H9 (cell line): Measurements from ENCODE around the gene OAS2. TPM values are rescaled to one million over a fixed set of nuclear protein-coding genes. Genes with fewer than 3 reads are reported as not detected.

Source experiments
- DNase-seq: peaks from one replicate; pipeline ENCODE4 v3.0.0-alpha.2; 2017
- H2AFZ ChIP-seq: one replicate; pipeline ENCODE4 v1.6.1; 2013; ENCODE audit warnings: mild to moderate bottlenecking, low read length, control low read depth, moderate library complexity
- H2AK5ac ChIP-seq: 2 replicates; pipeline ENCODE4 v1.6.1; 2013; ENCODE audit warnings: low read length, control low read depth, mixed read lengths; ENCODE audit not compliant: insufficient read length
- H2BK120ac ChIP-seq: one replicate; pipeline ENCODE4 v1.6.1; 2013; ENCODE audit warnings: low read depth, mild to moderate bottlenecking, low read length, control low read depth, inconsistent platforms; ENCODE audit not compliant: poor library complexity, severe bottlenecking
- H2BK12ac ChIP-seq: 2 replicates; pipeline ENCODE4 v1.6.1; 2013; ENCODE audit warnings: low read length, control low read depth, mixed read lengths, low read depth; ENCODE audit not compliant: insufficient read length
- H2BK15ac ChIP-seq: 2 replicates; pipeline ENCODE4 v1.6.1; 2013; ENCODE audit warnings: low read depth, low read length, control low read depth
- H2BK20ac ChIP-seq: one replicate; pipeline ENCODE4 v1.6.1; 2013; ENCODE audit warnings: low read depth, mild to moderate bottlenecking, low read length, control low read depth, inconsistent platforms; ENCODE audit not compliant: poor library complexity, severe bottlenecking
- H2BK5ac ChIP-seq: 2 replicates; pipeline ENCODE4 v1.6.1; 2013; ENCODE audit warnings: low read length, control low read depth, mixed read lengths; ENCODE audit not compliant: insufficient read length
- H3K14ac ChIP-seq: 2 replicates; pipeline ENCODE4 v1.6.1; 2013; ENCODE audit warnings: low read length, control low read depth; ENCODE audit not compliant: insufficient read depth
- H3K18ac ChIP-seq: 2 replicates; pipeline ENCODE4 v1.6.1; 2013; ENCODE audit warnings: low read depth, mild to moderate bottlenecking, mixed read lengths, low read length, control low read depth; ENCODE audit not compliant: insufficient read length
- H3K23ac ChIP-seq: 2 replicates; pipeline ENCODE4 v1.6.1; 2013; ENCODE audit warnings: low read length, control low read depth, mixed read lengths, low read depth; ENCODE audit not compliant: insufficient read length
- H3K23me2 ChIP-seq: 2 replicates; pipeline ENCODE4 v1.6.1; 2013; ENCODE audit warnings: low read depth, mild to moderate bottlenecking, mixed read lengths, low read length, control low read depth; ENCODE audit not compliant: insufficient read length, poor library complexity, severe bottlenecking
- H3K27ac ChIP-seq: 2 replicates; pipeline ENCODE4 v1.5.1; 2013; ENCODE audit warnings: low read length, control low read depth, mixed read lengths, low read depth; ENCODE audit not compliant: insufficient read length
- H3K27me3 ChIP-seq: 2 replicates; pipeline ENCODE4 v1.6.1; 2013; ENCODE audit warnings: low read length, control low read depth, inconsistent platforms; ENCODE audit not compliant: insufficient read depth
- H3K4ac ChIP-seq: 2 replicates; pipeline ENCODE4 v1.6.1; 2013; ENCODE audit warnings: low read depth, mild to moderate bottlenecking, control low read depth, inconsistent platforms, low read length, moderate library complexity
- H3K4me1 ChIP-seq: 2 replicates; pipeline ENCODE4 v1.6.1; 2013; ENCODE audit warnings: low read length, control low read depth, inconsistent platforms; ENCODE audit not compliant: insufficient read depth
- H3K4me2 ChIP-seq: 2 replicates; pipeline ENCODE4 v1.6.1; 2013; ENCODE audit warnings: low read length, control low read depth, mixed read lengths; ENCODE audit not compliant: insufficient read length, insufficient read depth
- H3K56ac ChIP-seq: 2 replicates; pipeline ENCODE4 v1.6.1; 2013; ENCODE audit warnings: low read depth, mild to moderate bottlenecking, mixed read lengths, low read length, control low read depth; ENCODE audit not compliant: insufficient read length
- H3K79me1 ChIP-seq: 2 replicates; pipeline ENCODE4 v1.6.1; 2013; ENCODE audit warnings: low read depth, mild to moderate bottlenecking, moderate library complexity, low read length, control low read depth, inconsistent platforms; ENCODE audit not compliant: insufficient read depth, poor library complexity, severe bottlenecking
- H3K79me2 ChIP-seq: 2 replicates; pipeline ENCODE4 v1.6.1; 2013; ENCODE audit warnings: low read length, control low read depth, inconsistent platforms; ENCODE audit not compliant: insufficient read depth
- H3K9ac ChIP-seq: 2 replicates; pipeline ENCODE4 v1.6.1; 2013; ENCODE audit warnings: low read length, control low read depth, mixed read lengths; ENCODE audit not compliant: insufficient read length; ENCODE audit errors: extremely low read depth
- H3K9me3 ChIP-seq: one replicate; pipeline ENCODE4 v1.6.1; 2013; ENCODE audit warnings: low read depth, low read length, inconsistent platforms; ENCODE audit not compliant: control insufficient read depth
- H3T11ph ChIP-seq: one replicate; pipeline ENCODE4 v1.6.1; 2013; ENCODE audit warnings: mild to moderate bottlenecking, low read length, control low read depth, inconsistent platforms
- H4K20me1 ChIP-seq: one replicate; pipeline ENCODE4 v1.6.1; 2013; ENCODE audit not compliant: control insufficient read depth, insufficient read length, insufficient read depth
- H4K5ac ChIP-seq: 2 replicates; pipeline ENCODE4 v1.6.1; 2013; ENCODE audit warnings: low read depth, mild to moderate bottlenecking, mixed read lengths, low read length, control low read depth; ENCODE audit not compliant: insufficient read length
- H4K8ac ChIP-seq: replicated peaks from 2 replicates; pipeline ENCODE4 v1.6.1; 2013; ENCODE audit warnings: low read length, control low read depth, mixed read lengths, low read depth; ENCODE audit not compliant: insufficient read length
- H4K91ac ChIP-seq: 2 replicates; pipeline ENCODE4 v1.6.1; 2013; ENCODE audit warnings: low read depth, mild to moderate bottlenecking, moderate library complexity, mixed read lengths, low read length, control low read depth; ENCODE audit not compliant: insufficient read length
- H3K27ac Mint-ChIP-seq, 3 experiments: 2 replicates in 2 of 3; 3 replicates in 1 of 3; pipeline ENCODE4 v1.8.0; 2020 to 2021; ENCODE audit warnings: mixed read lengths in 3 of 3, mild to moderate bottlenecking in 1 of 3, moderate library complexity in 1 of 3
- H3K27me3 Mint-ChIP-seq: 2 replicates; pipeline ENCODE4 v1.8.0; 2021; ENCODE audit warnings: low read depth, mild to moderate bottlenecking, moderate library complexity, mixed read lengths
- H3K36me3 Mint-ChIP-seq, 3 experiments: 2 replicates in 2 of 3; 3 replicates in 1 of 3; pipeline ENCODE4 v1.8.0; 2020 to 2021; ENCODE audit warnings: low read depth in 3 of 3, mixed read lengths in 3 of 3; ENCODE audit not compliant: insufficient read depth in 1 of 3
- H3K4me1 Mint-ChIP-seq, 2 experiments: 2 replicates each; pipeline ENCODE4 v1.8.0; 2020; ENCODE audit warnings: mixed read lengths in 2 of 2
- H3K4me3 Mint-ChIP-seq, 2 experiments: 2 replicates in 1 of 2; 3 replicates in 1 of 2; pipeline ENCODE4 v1.8.0; 2020 to 2021; ENCODE audit warnings: mild to moderate bottlenecking in 2 of 2, mixed read lengths in 2 of 2, moderate library complexity in 1 of 2
- H3K9me3 Mint-ChIP-seq, 2 experiments: 2 replicates in 1 of 2; 3 replicates in 1 of 2; pipeline ENCODE4 v1.8.0; 2020; ENCODE audit warnings: mild to moderate bottlenecking in 2 of 2, mixed read lengths in 2 of 2, moderate library complexity in 1 of 2
- WGBS: extraction: QIAGEN DNeasy Blood & Tissue Kit; methylation state at CpG from one replicate; pipeline ENCODE4 v1.1.7; 2013; ENCODE audit warnings: missing lambda C conversion rate, low lambda C conversion rate, mixed read lengths; ENCODE audit not compliant: insufficient read length; ENCODE audit errors: extremely low coverage; 5-methylcytosine and 5-hydroxymethylcytosine counted together
- total RNA-seq: library from RNA; stranded (reverse); gene quantifications from 2 replicates; pipeline ENCODE4 v1.2.1, GENCODE V29; 2021
- TF ChIP-seq, protein P1 (sequence below): fragments of 200-600 bp; sonication (generic); conservative IDR thresholded peaks from 3 replicates; pipeline ENCODE4 v1.8.0; 2021; ENCODE audit warnings: antibody characterized with exemption, mild to moderate bottlenecking

Gene OAS2
- total RNA-seq, 1 experiment from 2014 or later, result not detected

DNA sequence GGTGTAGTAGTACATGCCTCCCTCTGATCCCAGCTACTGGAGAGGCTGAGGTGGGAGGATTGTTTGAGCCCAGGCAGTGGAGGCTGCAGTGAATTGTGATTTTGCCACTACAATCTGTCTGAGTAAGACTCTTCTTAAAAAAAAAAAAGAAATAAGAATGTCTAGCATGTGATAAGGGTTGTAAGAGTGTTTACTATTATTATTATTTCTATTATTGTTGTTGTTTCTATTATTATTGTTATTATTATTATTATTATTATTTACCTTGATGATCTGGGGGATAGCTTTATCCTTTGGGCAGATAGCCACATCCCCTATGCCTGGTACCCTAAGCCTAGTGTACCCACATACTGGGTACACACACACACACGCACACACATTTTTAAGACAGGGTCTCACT lies 35.7 kb upstream of the OAS2 start:
- no CpG with 5 or more reads among the region's 1 CpG for WGBS
- H2BK15ac ChIP-seq, result no peak overlapping the region
- Mint-ChIP-seq H3K36me3 (no peaks in the 10 kb centered on the region), H3K4me1 (peaks cover 6 to 21% of the 10 kb centered on the region in 2 experiments), H3K9me3 (no peaks in the 10 kb centered on the region), H3K27ac (no peak overlapping the region), H3K4me3 (no peak overlapping the region), H3K27me3 (peaks cover 25% of the 10 kb centered on the region)
- no peak for DNase-seq
- no peak overlapping the region for H4K91ac ChIP-seq
- H2BK20ac ChIP-seq, result no peak overlapping the region
- peaks cover 8% of the 10 kb centered on the region for H3K23me2 ChIP-seq
- no peak overlapping the region for H3K9ac ChIP-seq
- H2BK120ac ChIP-seq, result no peak overlapping the region
- no peak overlapping the region for H3K56ac ChIP-seq
- H3K18ac ChIP-seq, result no peak overlapping the region
- H3K79me2 ChIP-seq, result no peaks in the 10 kb centered on the region
- H3K4me2 ChIP-seq, result no peak overlapping the region
- no peak overlapping the region for H4K8ac ChIP-seq
- no peak overlapping the region for H4K5ac ChIP-seq
- no peaks in the 10 kb centered on the region; the same call in 1 of the 2 replicates for H3K27me3 ChIP-seq
- H3K9me3 ChIP-seq, result no peaks in the 10 kb centered on the region
- no peaks in the 10 kb centered on the region for H3K4me1 ChIP-seq
- no peak overlapping the region for H2BK12ac ChIP-seq
- no peak overlapping the region for H2AFZ ChIP-seq
- no peak overlapping the region for H3K27ac ChIP-seq
- H3K23ac ChIP-seq, result no peak overlapping the region
- H3K79me1 ChIP-seq, result no peaks in the 10 kb centered on the region
- no peak overlapping the region for H2BK5ac ChIP-seq
- H2AK5ac ChIP-seq, result no peak overlapping the region
- no peak overlapping the region for H3K4ac ChIP-seq
- H3T11ph ChIP-seq, result no peak overlapping the region
- H3K14ac ChIP-seq, result no peak overlapping the region
- H4K20me1 ChIP-seq, result no peaks in the 10 kb centered on the region
- TF ChIP-seq, protein P1, sequence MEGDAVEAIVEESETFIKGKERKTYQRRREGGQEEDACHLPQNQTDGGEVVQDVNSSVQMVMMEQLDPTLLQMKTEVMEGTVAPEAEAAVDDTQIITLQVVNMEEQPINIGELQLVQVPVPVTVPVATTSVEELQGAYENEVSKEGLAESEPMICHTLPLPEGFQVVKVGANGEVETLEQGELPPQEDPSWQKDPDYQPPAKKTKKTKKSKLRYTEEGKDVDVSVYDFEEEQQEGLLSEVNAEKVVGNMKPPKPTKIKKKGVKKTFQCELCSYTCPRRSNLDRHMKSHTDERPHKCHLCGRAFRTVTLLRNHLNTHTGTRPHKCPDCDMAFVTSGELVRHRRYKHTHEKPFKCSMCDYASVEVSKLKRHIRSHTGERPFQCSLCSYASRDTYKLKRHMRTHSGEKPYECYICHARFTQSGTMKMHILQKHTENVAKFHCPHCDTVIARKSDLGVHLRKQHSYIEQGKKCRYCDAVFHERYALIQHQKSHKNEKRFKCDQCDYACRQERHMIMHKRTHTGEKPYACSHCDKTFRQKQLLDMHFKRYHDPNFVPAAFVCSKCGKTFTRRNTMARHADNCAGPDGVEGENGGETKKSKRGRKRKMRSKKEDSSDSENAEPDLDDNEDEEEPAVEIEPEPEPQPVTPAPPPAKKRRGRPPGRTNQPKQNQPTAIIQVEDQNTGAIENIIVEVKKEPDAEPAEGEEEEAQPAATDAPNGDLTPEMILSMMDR, result no peak
